HCT116 (cell line): ENCODE results near the gene BTBD9. TPM values are rescaled to one million over a fixed set of nuclear protein-coding genes. Genes with fewer than 3 reads are reported as not detected.

Experiments
- ATAC-seq: fragments of 200-7000 bp; cut with Tn5 transposase; 2 replicates; pipeline ENCODE4 v1.9.1; 2020; ENCODE audit warnings: mild to moderate bottlenecking, moderate library complexity
- BruUV-seq: library from RNA; stranded (reverse); fragments of 400-500 nt; replicated peaks from 2 replicates; lab custom pipeline; 2021; lab: Mats Ljungman, UMichigan
- CTCF ChIA-PET: fragments of 300-600 bp; sonication (Branson Sonifier 250); formaldehyde crosslinking; loops from one replicate; lab custom pipeline; 2021; ENCODE audit warnings: antibody characterized with exemption; lab: Charles Lee
- POLR2A ChIA-PET: fragments of 300-600, 350-600 bp; sonication (Branson Sonifier 250); formaldehyde crosslinking; loops from one replicate; lab custom pipeline; 2021; ENCODE audit warnings: antibody characterized with exemption; lab: Charles Lee
- RAD21 ChIA-PET, 2 experiments: fragments of 300-600 bp; sonication (Branson Sonifier 250); formaldehyde crosslinking; loops; one replicate each; lab custom pipeline; 2023; ENCODE audit warnings: low total read pairs in 2 of 2; ENCODE audit not compliant: uncharacterized antibody in 2 of 2, unreplicated experiment in 2 of 2, low non-redundant PET in 1 of 2; lab: Charles Lee
- DNase-seq: peaks from one replicate; pipeline ENCODE4 v3.0.0-alpha.2; 2010; ENCODE audit warnings: low read depth, low spot score
- H2AFZ ChIP-seq: fragments of 200-600 bp; shearing (Covaris generic), sonication (generic); 2 replicates; pipeline ENCODE4 v1.6.1; 2017; ENCODE audit warnings: low read depth, mixed run types, mixed read lengths, antibody characterized with exemption, low read length; ENCODE audit not compliant: poor library complexity, severe bottlenecking
- H3K27ac ChIP-seq: 2 replicates; pipeline ENCODE4 v1.5.1; 2012; ENCODE audit warnings: low read depth, low read length
- H3K27me3 ChIP-seq: fragments of 200-600 bp; sonication (generic); 2 replicates; pipeline ENCODE4 v1.6.1; 2016; ENCODE audit warnings: mixed run types, low read length, mixed read lengths; ENCODE audit not compliant: insufficient read depth
- H3K36me3 ChIP-seq, 2 experiments: fragments of 200-500 bp in 1 of 2; fragments of 200-600 bp in 1 of 2; sonication (Bioruptor generic) in 1 of 2; sonication (generic) in 1 of 2; 2 replicates each; pipeline versions ENCODE4 v1.5.1 to v1.6.1; 2014 to 2016; ENCODE audit warnings: low read length in 2 of 2, inconsistent platforms in 1 of 2, mixed read lengths in 1 of 2, mixed run types in 1 of 2; ENCODE audit not compliant: insufficient read depth in 2 of 2, control insufficient read depth in 1 of 2
- H3K4me1 ChIP-seq, 2 experiments: fragments of 200-600 bp in 1 of 2; sonication (generic) in 1 of 2; 2 replicates each; pipeline versions ENCODE4 v1.5.1 to v1.6.1; 2012 to 2017; ENCODE audit warnings: low read length in 2 of 2, inconsistent platforms in 1 of 2, mild to moderate bottlenecking in 1 of 2, mixed read lengths in 1 of 2, mixed run types in 1 of 2, moderate library complexity in 1 of 2; ENCODE audit not compliant: insufficient read depth in 2 of 2, control insufficient read depth in 1 of 2
- H3K4me2 ChIP-seq: fragments of 200-600 bp; sonication (generic); 2 replicates; pipeline ENCODE4 v1.6.1; 2017; ENCODE audit warnings: mixed run types, low read length, mixed read lengths
- H3K4me3 ChIP-seq, 2 experiments: fragments of 200-600 bp in 1 of 2; sonication (generic) in 1 of 2; replicated peaks in 1 of 2; 2 replicates each; pipeline ENCODE4 v1.5.1; 2011 to 2016; ENCODE audit warnings: low read length in 2 of 2, control low read depth in 1 of 2, low read depth in 1 of 2, mild to moderate bottlenecking in 1 of 2, mixed read lengths in 1 of 2, mixed run types in 1 of 2
- H3K79me2 ChIP-seq: fragments of 200-600 bp; sonication (generic); 2 replicates; pipeline ENCODE4 v1.6.1; 2017; ENCODE audit warnings: mild to moderate bottlenecking, mixed run types, low read length, moderate library complexity, mixed read lengths; ENCODE audit not compliant: insufficient read depth
- H3K9ac ChIP-seq: fragments of 200-600 bp; sonication (generic); 2 replicates; pipeline ENCODE4 v1.6.1; 2016; ENCODE audit warnings: low read length, mixed read lengths
- H3K9me2 ChIP-seq: fragments of 200-600 bp; sonication (generic), shearing (Covaris generic); 2 replicates; pipeline ENCODE4 v1.6.1; 2017; ENCODE audit warnings: mixed run types, mild to moderate bottlenecking, moderate library complexity; ENCODE audit not compliant: insufficient read depth
- H3K9me3 ChIP-seq, 2 experiments: fragments of 200-500 bp in 1 of 2; fragments of 200-600 bp in 1 of 2; sonication (Bioruptor generic) in 1 of 2; sonication (generic) in 1 of 2; 2 replicates each; pipeline ENCODE4 v1.6.1; 2014 to 2017; ENCODE audit warnings: low read length in 2 of 2, mixed read lengths in 2 of 2, inconsistent platforms in 1 of 2, low read depth in 1 of 2, mild to moderate bottlenecking in 1 of 2, mixed run types in 1 of 2, moderate library complexity in 1 of 2; ENCODE audit not compliant: control insufficient read depth in 1 of 2, insufficient read depth in 1 of 2
- H4K20me1 ChIP-seq: fragments of 200-600 bp; sonication (generic), shearing (Covaris generic); 2 replicates; pipeline ENCODE4 v1.6.1; 2017; ENCODE audit warnings: mixed run types, mild to moderate bottlenecking, moderate library complexity; ENCODE audit not compliant: insufficient read depth
- CBX3 ChIP-seq: IDR thresholded peaks from 2 replicates; pipeline ENCODE4 v1.6.1; 2012; ENCODE audit warnings: low read depth
- EZH2 ChIP-seq: fragments of 200-600 bp; sonication (generic); IDR thresholded peaks from 2 replicates; pipeline ENCODE4 v1.6.1; 2017; ENCODE audit warnings: antibody characterized with exemption, mixed run types
- JUND ChIP-seq: IDR thresholded peaks from 2 replicates; pipeline ENCODE4 v1.6.1; 2012
- POLR2A ChIP-seq: IDR thresholded peaks from 2 replicates; pipeline ENCODE4 v1.7.0; 2011; ENCODE audit warnings: borderline replicate concordance; ENCODE audit not compliant: insufficient read depth, insufficient read length; ENCODE audit errors: extremely low read depth
- SRF ChIP-seq: IDR thresholded peaks from 2 replicates; pipeline ENCODE4 v1.6.1; 2012; ENCODE audit warnings: low read depth
- TCF7L2 ChIP-seq: IDR thresholded peaks from 2 replicates; pipeline ENCODE4 v1.7.0; 2011; ENCODE audit warnings: borderline replicate concordance, inconsistent platforms; ENCODE audit not compliant: insufficient read depth, insufficient read length; ENCODE audit errors: extremely low read depth
- YY1 ChIP-seq: IDR thresholded peaks from 2 replicates; pipeline ENCODE4 v1.6.1; 2011; ENCODE audit warnings: low read length, low read depth, moderate library complexity, mild to moderate bottlenecking; ENCODE audit not compliant: insufficient replicate concordance; ENCODE audit errors: extremely low read depth
- ZFX ChIP-seq: fragments of 450-650 bp; IDR thresholded peaks from 2 replicates; pipeline ENCODE4 v1.6.1; 2017
- ZNF274 ChIP-seq: fragments of 200-500 bp; sonication (Bioruptor generic); IDR thresholded peaks from 2 replicates; pipeline ENCODE4 v1.6.1; 2014; ENCODE audit warnings: mild to moderate bottlenecking, low read depth, low read length, inconsistent platforms
- intact Hi-C: fragments of 100-400 bp; cut with micrococcal nuclease; formaldehyde crosslinking; loops from 2 replicates; pipeline ENCODE4 v1.10.0; 2022
- total RNA-seq: library from RNA; stranded (reverse); gene quantifications from one replicate; pipeline ENCODE4 v1.2.1, GENCODE V29; 2021; ENCODE audit not compliant: unreplicated experiment
- TF ChIP-seq, protein P1 (sequence below): IDR thresholded peaks from 2 replicates; pipeline ENCODE4 v1.6.1; 2012; ENCODE audit warnings: low read depth

BTBD9 gene
- total RNA-seq, 1 experiment from 2014 or later = 10.9 TPM

DNA sequence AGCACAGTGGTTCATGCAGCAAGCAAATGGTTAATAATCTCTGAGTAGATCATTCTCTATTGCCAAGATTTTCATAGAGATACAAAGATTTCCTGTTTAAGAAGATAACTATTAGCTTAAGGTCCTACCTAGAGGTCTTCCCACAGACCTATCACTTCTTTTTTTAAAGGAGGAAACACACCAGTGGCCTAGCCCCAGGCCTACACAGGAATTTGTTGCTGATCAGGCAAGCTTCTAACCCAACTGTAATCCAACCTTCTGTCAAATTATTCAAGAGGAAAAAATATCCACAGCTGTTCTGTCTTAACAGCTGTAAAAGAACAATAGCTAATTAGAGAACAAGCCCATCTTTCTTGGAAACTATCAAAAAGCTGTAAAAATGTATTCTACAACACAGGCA lies 332.8 kb downstream of the BTBD9 start:
- Histone ChIP-seq H3K4me1 (no peaks in the 10 kb centered on the region), H3K4me3 (no peak overlapping the region), H2AFZ (no peak overlapping the region), H3K27me3 (no peaks in the 10 kb centered on the region), H3K36me3 (no peaks in the 10 kb centered on the region), H3K9ac (no peak overlapping the region), H3K79me2 (no peaks in the 10 kb centered on the region), H3K9me2 (no peaks in the 10 kb centered on the region), H4K20me1 (no peaks in the 10 kb centered on the region), H3K27ac (no peak overlapping the region), H3K4me2 (no peak overlapping the region), H3K9me3 (no peaks in the 10 kb centered on the region)
- DNase-seq = no peak
- ATAC-seq = no peak
- intact Hi-C loops = no loop called here
- CTCF ChIA-PET = no interaction called here
- TF ChIP-seq SRF = no peak
- POLR2A ChIA-PET = no interaction called here
- no TSS peak for BruUV-seq
- RAD21 ChIA-PET = no interaction called here

GRCh38 chr6:38305995-38306681 lies 333.6 kb downstream of the BTBD9 start:
- intact Hi-C loops = no loop called here
- Histone ChIP-seq H3K36me3 (no peaks in the 10 kb centered on the region), H3K27me3 (no peaks in the 10 kb centered on the region), H3K4me1 (no peaks in the 10 kb centered on the region), H3K27ac (no peak overlapping the region), H3K4me2 (no peak overlapping the region), H3K4me3 (no peak overlapping the region), H3K9me3 (no peaks in the 10 kb centered on the region), H2AFZ (no peak overlapping the region), H3K9me2 (no peaks in the 10 kb centered on the region), H3K9ac (no peak overlapping the region), H4K20me1 (no peaks in the 10 kb centered on the region), H3K79me2 (no peaks in the 10 kb centered on the region)
- CTCF ChIA-PET = no interaction called here
- POLR2A ChIA-PET = no interaction called here
- ATAC-seq (no peak), DNase-seq (no peak)
- no TSS peak for BruUV-seq
- TF ChIP-seq TCF7L2 = no peak
- no peak for TF ChIP-seq EZH2
- TF ChIP-seq ZFX = no peak
- TF ChIP-seq, protein P1, sequence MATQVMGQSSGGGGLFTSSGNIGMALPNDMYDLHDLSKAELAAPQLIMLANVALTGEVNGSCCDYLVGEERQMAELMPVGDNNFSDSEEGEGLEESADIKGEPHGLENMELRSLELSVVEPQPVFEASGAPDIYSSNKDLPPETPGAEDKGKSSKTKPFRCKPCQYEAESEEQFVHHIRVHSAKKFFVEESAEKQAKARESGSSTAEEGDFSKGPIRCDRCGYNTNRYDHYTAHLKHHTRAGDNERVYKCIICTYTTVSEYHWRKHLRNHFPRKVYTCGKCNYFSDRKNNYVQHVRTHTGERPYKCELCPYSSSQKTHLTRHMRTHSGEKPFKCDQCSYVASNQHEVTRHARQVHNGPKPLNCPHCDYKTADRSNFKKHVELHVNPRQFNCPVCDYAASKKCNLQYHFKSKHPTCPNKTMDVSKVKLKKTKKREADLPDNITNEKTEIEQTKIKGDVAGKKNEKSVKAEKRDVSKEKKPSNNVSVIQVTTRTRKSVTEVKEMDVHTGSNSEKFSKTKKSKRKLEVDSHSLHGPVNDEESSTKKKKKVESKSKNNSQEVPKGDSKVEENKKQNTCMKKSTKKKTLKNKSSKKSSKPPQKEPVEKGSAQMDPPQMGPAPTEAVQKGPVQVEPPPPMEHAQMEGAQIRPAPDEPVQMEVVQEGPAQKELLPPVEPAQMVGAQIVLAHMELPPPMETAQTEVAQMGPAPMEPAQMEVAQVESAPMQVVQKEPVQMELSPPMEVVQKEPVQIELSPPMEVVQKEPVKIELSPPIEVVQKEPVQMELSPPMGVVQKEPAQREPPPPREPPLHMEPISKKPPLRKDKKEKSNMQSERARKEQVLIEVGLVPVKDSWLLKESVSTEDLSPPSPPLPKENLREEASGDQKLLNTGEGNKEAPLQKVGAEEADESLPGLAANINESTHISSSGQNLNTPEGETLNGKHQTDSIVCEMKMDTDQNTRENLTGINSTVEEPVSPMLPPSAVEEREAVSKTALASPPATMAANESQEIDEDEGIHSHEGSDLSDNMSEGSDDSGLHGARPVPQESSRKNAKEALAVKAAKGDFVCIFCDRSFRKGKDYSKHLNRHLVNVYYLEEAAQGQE = no peak
- no peak for TF ChIP-seq CBX3
- TF ChIP-seq JUND = no peak
- TF ChIP-seq POLR2A = no peak
- no peak for TF ChIP-seq YY1
- TF ChIP-seq ZNF274 = no peak
- RAD21 ChIA-PET = no interaction called here
